Right lobe of liver (tissue), 4 donors: Measurements from ENCODE around the gene PTPRD.

Experiments
- CTCF ChIP-seq, 4 donors: fragments of 200-600 bp in 3 of 4; fragments of 450-650 bp in 1 of 4; IDR thresholded peaks; one replicate each; pipeline versions ENCODE4 v1.5.1 to v1.8.0; 2016 to 2022; ENCODE audit warnings: antibody characterized with exemption in 4 of 4, mild to moderate bottlenecking in 2 of 4
- POLR2A ChIP-seq: fragments of 450-650 bp; IDR thresholded peaks from one replicate; pipeline ENCODE4 v1.6.1; 2017; ENCODE audit warnings: antibody characterized with exemption, mild to moderate bottlenecking
- donor health status: DM: no; HTN: no; CAD: no.
- donor health status: DM: no; HTN: no; CAD: no.
- donor health status: DM: no; HTN: yes; CAD: no.

- TF ChIP-seq CTCF (IDR thresholded peaks at IDR 0.05) (no peak), POLR2A (no peak)
Measured at GRCh38 chr9:8706998-8707397, 1905.8 kb downstream of the PTPRD start.
